Activated naive CD4-positive, alpha-beta T cell treated with anti-CD3 and anti-CD28 coated beads, Interleukin-2, amount 50 U/mL, for 72 hours (primary cell): ENCODE results near the gene C8G. TPM values are rescaled to one million over a fixed set of nuclear protein-coding genes. Genes with fewer than 3 reads are reported as not detected.
A peak's percentile ranks its signal among the peaks of the same experiment; 100 is the strongest.

ENCODE experiments used
- ATAC-seq, 2 donors: fragments of 150-1000 bp; cut with Tn5 transposase; 2 replicates each; pipeline ENCODE4 v1.10.0; 2021; ENCODE audit warnings: mild to moderate bottlenecking in 2 of 2, moderate library complexity in 2 of 2
- DNase-seq, 2 donors: peaks; one replicate each; pipeline ENCODE4 v3.0.0; 2021 to 2022; ENCODE audit warnings: low spot score in 2 of 2
- H3K27ac Mint-ChIP-seq, 2 donors: one replicate each; pipeline ENCODE4 v1.8.0; 2022; ENCODE audit warnings: mild to moderate bottlenecking in 2 of 2, mixed read lengths in 2 of 2
- H3K36me3 Mint-ChIP-seq, 2 donors: one replicate each; pipeline ENCODE4 v1.8.0; 2022; ENCODE audit warnings: mixed read lengths in 2 of 2
- H3K9me3 Mint-ChIP-seq, 2 donors: one replicate each; pipeline ENCODE4 v1.8.0; 2022; ENCODE audit warnings: mixed read lengths in 2 of 2
- total RNA-seq, 2 donors: library from RNA; stranded (reverse); gene quantifications; one replicate each; pipeline ENCODE4 v1.2.3, GENCODE V29; 2022

The C8G gene
- total RNA-seq, 2 donors from 2014 or later, result 1.5 to 2.5 TPM

GRCh38 chr9:136992819-136993369 lies 47.9 kb downstream of the C8G start:
- Mint-ChIP-seq H3K36me3 (no peaks in the 10 kb centered on the region), H3K27ac (peak overlapping the region; percentile 68 to 71), H3K9me3 (no peaks in the 10 kb centered on the region)
- DNase-seq (no peak), ATAC-seq (no peak)

GRCh38 chr9:136994180-136994887 lies 49.3 kb downstream of the C8G start:
- Mint-ChIP-seq H3K27ac (no peak overlapping the region), H3K9me3 (no peaks in the 10 kb centered on the region), H3K36me3 (no peaks in the 10 kb centered on the region)
- DNase-seq (no peak), ATAC-seq (no peak)

GRCh38 chr9:136994888-136995230 lies 49.8 kb downstream of the C8G start:
- no peak overlapping the region for H3K27ac Mint-ChIP-seq
- DNase-seq, result no peak
- no peak for ATAC-seq
- H3K9me3 Mint-ChIP-seq, result no peaks in the 10 kb centered on the region
- H3K36me3 Mint-ChIP-seq, result no peaks in the 10 kb centered on the region

- Mint-ChIP-seq H3K27ac (no peak overlapping the region), H3K36me3 (no peaks in the 10 kb centered on the region), H3K9me3 (no peaks in the 10 kb centered on the region)
- ATAC-seq, result no peak
- DNase-seq, result no peak
These were observed 50.3 kb downstream of the C8G start for GRCh38 chr9:136995362-136995761.

GRCh38 chr9:136995772-136996311 lies 50.8 kb downstream of the C8G start:
- ATAC-seq (no peak), DNase-seq (no peak)
- H3K9me3 Mint-ChIP-seq, result no peaks in the 10 kb centered on the region
- H3K27ac Mint-ChIP-seq, result no peak overlapping the region
- H3K36me3 Mint-ChIP-seq, result no peaks in the 10 kb centered on the region

Other genes starting within 250 kb of the C8G start
- gene DIPK1B, start 232.7 kb upstream of the C8G start, total RNA-seq, result under 1 TPM in 1 of 2 donors, not detected in 1; 0.37 TPM
- gene LCN10, start 202.3 kb upstream of the C8G start, total RNA-seq, result 1 to 10 TPM in 1 of 2 donors, under 1 TPM in 1; 0.89 to 1.6 TPM
- gene LCN6, start 196.7 kb upstream of the C8G start, total RNA-seq, result not detected
- gene LCN8, start 187.0 kb upstream of the C8G start, total RNA-seq, result not detected
- gene LCN15, start 180.7 kb upstream of the C8G start, total RNA-seq, result not detected
- 10 to 100 TPM; 31.1 to 46.8 TPM for gene TMEM141, start 153.9 kb upstream of the C8G start, total RNA-seq
- gene CCDC183, start 148.9 kb upstream of the C8G start, total RNA-seq, result 1 to 10 TPM in 1 of 2 donors, under 1 TPM in 1; 0.18 to 1.3 TPM
- 100 to 1,000 TPM in 1 of 2 donors, 10 to 100 TPM in 1; 79.3 to 101 TPM for gene RABL6, start 137.3 kb upstream of the C8G start, total RNA-seq
- gene AJM1, start 102.8 kb upstream of the C8G start, total RNA-seq, result 1 to 10 TPM; 3.7 to 6.7 TPM
- gene PHPT1, start 95.8 kb upstream of the C8G start, total RNA-seq, result 100 to 1,000 TPM; 129 to 167 TPM
- 10 to 100 TPM; 17.7 to 21.5 TPM for gene MAMDC4, start 92.9 kb upstream of the C8G start, total RNA-seq
- 100 to 1,000 TPM; 272 to 274 TPM for gene EDF1, start 78.9 kb upstream of the C8G start, total RNA-seq
- 10 to 100 TPM; 53.7 to 56.5 TPM for gene TRAF2, start 58.7 kb upstream of the C8G start, total RNA-seq
- gene FBXW5, start 505 bp upstream of the C8G start, total RNA-seq, result 100 to 1,000 TPM in 1 of 2 donors, 10 to 100 TPM in 1; 66.9 to 107 TPM
- gene LCN12, start 7.0 kb downstream of the C8G start, total RNA-seq, result 1 to 10 TPM in 1 of 2 donors, under 1 TPM in 1; 0.64 to 2.0 TPM
- not detected for gene PTGDS, start 32.3 kb downstream of the C8G start, total RNA-seq
- gene LCNL1, start 37.8 kb downstream of the C8G start, total RNA-seq, result not detected
- gene PAXX, start 47.2 kb downstream of the C8G start, total RNA-seq, result 10 to 100 TPM; 36.7 to 64.5 TPM
- not detected for gene CLIC3, start 51.3 kb downstream of the C8G start, total RNA-seq
- gene ABCA2, start 83.0 kb downstream of the C8G start, total RNA-seq, result 10 to 100 TPM; 17.8 to 21.9 TPM
- 1 to 10 TPM; 1.4 to 1.6 TPM for gene FUT7, start 86.8 kb downstream of the C8G start, total RNA-seq
- gene NPDC1, start 100.9 kb downstream of the C8G start, total RNA-seq, result 10 to 100 TPM; 29.4 to 34.2 TPM
- under 1 TPM in 1 of 2 donors, not detected in 1; 0.27 TPM for gene ENTPD2, start 108.8 kb downstream of the C8G start, total RNA-seq
- 10 to 100 TPM in 1 of 2 donors, 1 to 10 TPM in 1; 3.5 to 13.3 TPM for gene SAPCD2, start 125.3 kb downstream of the C8G start, total RNA-seq
- gene UAP1L1, start 132.3 kb downstream of the C8G start, total RNA-seq, result 10 to 100 TPM in 1 of 2 donors, 1 to 10 TPM in 1; 7.5 to 28.2 TPM
- gene MAN1B1, start 141.7 kb downstream of the C8G start, total RNA-seq, result 10 to 100 TPM; 23.8 to 41.4 TPM
- 100 to 1,000 TPM; 172 to 236 TPM for gene DPP7, start 169.5 kb downstream of the C8G start, total RNA-seq
- gene GRIN1, start 193.9 kb downstream of the C8G start, total RNA-seq, result under 1 TPM in 1 of 2 donors, not detected in 1; 0.10 TPM
- gene LRRC26, start 224.8 kb downstream of the C8G start, total RNA-seq, result not detected
- gene TMEM210, start 226.8 kb downstream of the C8G start, total RNA-seq, result not detected
- 10 to 100 TPM; 48.1 to 68.3 TPM for gene ANAPC2, start 243.3 kb downstream of the C8G start, total RNA-seq
- gene SSNA1, start 243.4 kb downstream of the C8G start, total RNA-seq, result 10 to 100 TPM; 37.1 to 64.0 TPM